ENCODE data around the gene LBH.

Gene LBH

DNA sequence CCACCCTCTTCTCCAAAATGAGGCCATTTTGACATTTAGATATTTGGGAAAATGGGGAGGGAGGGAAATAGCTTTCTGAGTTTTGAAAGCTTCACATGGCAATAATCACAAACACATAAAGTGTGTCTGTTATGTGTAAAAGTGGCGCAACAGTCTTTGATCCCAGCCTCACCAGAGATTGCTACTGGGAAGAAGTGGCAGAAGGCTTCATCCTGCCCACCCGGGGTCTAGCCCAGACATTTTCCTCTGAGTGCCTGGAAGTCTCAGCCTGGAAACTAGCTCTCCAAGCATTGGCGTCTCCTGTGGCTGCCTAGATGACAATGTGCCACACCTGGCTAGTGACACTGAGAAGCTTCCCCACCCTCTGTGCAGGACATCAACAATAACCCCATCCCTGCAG is 1.7 kb upstream of the LBH start:
- H3K4me3 ChIP-seq (ENCODE audit: low read depth, low read length): no peak overlapping the region
- H3K36me3 ChIP-seq (replicated peaks): no peaks in the 10 kb centered on the region
- in situ Hi-C loops (cut with HindIII; ENCODE audit: low pct_ligation_motif_present, low sequenced_read_pairs): no loop called here
- DNase-seq: no peak
- no peak overlapping the region for H3K27ac ChIP-seq
- no peaks in the 10 kb centered on the region for H3K27me3 ChIP-seq (replicated peaks)
- TF ChIP-seq, protein P1, sequence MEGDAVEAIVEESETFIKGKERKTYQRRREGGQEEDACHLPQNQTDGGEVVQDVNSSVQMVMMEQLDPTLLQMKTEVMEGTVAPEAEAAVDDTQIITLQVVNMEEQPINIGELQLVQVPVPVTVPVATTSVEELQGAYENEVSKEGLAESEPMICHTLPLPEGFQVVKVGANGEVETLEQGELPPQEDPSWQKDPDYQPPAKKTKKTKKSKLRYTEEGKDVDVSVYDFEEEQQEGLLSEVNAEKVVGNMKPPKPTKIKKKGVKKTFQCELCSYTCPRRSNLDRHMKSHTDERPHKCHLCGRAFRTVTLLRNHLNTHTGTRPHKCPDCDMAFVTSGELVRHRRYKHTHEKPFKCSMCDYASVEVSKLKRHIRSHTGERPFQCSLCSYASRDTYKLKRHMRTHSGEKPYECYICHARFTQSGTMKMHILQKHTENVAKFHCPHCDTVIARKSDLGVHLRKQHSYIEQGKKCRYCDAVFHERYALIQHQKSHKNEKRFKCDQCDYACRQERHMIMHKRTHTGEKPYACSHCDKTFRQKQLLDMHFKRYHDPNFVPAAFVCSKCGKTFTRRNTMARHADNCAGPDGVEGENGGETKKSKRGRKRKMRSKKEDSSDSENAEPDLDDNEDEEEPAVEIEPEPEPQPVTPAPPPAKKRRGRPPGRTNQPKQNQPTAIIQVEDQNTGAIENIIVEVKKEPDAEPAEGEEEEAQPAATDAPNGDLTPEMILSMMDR (IDR thresholded peaks at IDR 0.05; ENCODE audit: low read depth, low read length, missing control alignments): no peak

DNA sequence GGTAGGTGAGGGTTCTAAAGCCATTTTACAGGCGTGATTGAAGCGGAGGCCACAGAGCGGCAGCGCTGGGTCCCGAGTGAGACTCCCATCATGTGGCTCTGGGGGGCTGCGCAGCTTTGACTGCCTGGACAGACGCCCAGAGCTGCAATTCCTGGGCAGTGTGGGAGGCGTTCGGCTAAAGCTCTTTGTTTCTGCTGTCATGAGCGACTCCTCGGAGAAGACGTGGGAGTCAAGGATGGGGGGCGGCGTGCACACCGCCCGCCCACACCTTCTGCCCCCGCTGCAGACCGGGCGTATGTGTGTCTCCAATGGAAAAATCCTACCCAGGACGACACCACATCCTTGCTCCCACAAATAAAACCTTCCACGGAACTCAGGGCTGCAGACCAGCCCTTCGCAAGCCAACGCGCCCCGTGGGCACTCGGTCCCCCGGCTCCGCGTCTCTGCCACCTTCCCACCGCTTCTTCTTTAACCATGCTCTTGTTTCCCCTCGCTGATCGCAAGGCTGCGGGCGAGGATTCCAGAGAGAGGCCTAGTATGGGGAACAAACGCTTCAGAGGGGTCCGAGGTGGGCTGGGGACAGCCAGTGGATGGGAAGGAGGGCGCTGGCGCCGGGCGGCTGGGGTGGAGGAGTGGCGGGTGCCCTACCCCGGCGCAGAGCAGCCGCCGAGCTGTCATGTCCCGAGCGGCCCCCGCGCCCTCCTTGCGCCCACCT is 680 bp upstream of the LBH start:
- no peaks in the 10 kb centered on the region for H3K27me3 ChIP-seq (replicated peaks)
- peak; percentile 47 for DNase-seq
- in situ Hi-C loops (cut with HindIII; ENCODE audit: low pct_ligation_motif_present, low sequenced_read_pairs): no loop called here
- H3K4me3 ChIP-seq (ENCODE audit: low read depth, low read length): peak overlapping the region; percentile 64
- H3K27ac ChIP-seq: peak overlapping the region; percentile 27
- no peaks in the 10 kb centered on the region for H3K36me3 ChIP-seq (replicated peaks)
- TF ChIP-seq, protein P1 (IDR thresholded peaks at IDR 0.05; ENCODE audit: low read depth, low read length, missing control alignments): peak; percentile 27

DNA sequence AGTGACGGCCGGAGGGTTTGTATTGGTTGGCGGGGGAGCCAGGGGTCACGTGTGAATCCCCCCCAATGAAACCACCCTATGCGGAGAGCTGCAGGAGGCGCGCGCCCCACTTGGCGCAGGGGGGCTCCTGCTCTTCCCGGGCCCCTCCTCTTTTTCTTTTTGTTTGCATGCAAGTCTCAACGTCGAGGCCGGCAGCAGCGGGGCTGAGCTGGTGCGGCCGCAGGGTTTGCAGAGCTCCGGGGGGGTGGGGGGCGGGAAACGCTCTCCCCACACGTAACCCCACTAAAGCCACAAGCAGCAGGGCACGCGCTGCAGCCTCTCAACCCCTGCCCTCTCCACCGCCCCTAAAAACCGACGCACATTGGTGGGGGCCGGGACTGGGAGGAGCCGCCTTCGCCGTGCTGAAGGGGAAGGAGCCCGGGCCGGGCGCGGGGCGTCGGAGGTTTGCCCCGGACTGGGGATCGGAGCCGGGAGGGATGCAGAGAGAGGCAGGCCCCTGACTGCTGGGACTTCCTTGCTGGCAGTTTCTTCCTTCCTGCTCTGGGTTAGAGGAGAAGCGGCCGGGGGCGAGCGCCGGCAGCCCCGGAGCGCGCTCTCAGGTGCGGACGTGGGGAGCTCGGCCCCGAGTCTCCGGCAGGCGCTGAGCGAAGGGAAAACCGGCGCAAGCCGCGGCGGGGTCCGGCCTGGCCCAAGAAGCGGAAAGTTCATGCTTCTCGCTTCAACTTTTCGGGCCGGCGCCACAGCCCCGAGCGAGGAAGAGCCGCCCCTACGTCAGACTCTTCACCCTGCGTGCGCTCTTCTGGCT is 864 bp downstream of the LBH start:
- H3K36me3 ChIP-seq (replicated peaks): no peaks in the 10 kb centered on the region
- no peaks in the 10 kb centered on the region for H3K27me3 ChIP-seq (replicated peaks)
- in situ Hi-C loops (cut with HindIII; ENCODE audit: low pct_ligation_motif_present, low sequenced_read_pairs): no loop called here
- H3K4me3 ChIP-seq (ENCODE audit: low read depth, low read length): peak overlapping the region; percentile 64
- DNase-seq: no peak
- TF ChIP-seq, protein P1 (IDR thresholded peaks at IDR 0.05; ENCODE audit: low read depth, low read length, missing control alignments): no peak
- H3K27ac ChIP-seq: peak overlapping the region; percentile 21

DNA sequence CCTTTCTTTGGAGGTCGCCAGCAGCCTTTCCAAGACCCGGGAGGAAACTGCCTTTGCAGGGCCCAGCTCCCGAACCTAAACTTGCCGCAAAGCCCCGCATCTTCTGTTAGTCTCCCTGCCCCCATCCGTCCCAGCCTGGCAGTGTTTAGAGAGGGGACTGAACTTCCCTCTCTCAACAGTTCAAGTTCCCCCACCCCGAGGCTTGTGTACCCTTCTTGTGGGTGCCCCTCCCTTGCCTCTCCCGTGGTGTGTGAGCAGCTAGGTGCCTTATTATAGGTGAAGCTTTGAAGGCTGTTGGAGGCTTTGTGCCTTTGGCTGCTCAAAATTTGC is 1.4 kb downstream of the LBH start:
- H3K4me3 ChIP-seq (ENCODE audit: low read depth, low read length): peak overlapping the region; percentile 64
- H3K27ac ChIP-seq: no peak overlapping the region
- TF ChIP-seq, protein P1 (IDR thresholded peaks at IDR 0.05; ENCODE audit: low read depth, low read length, missing control alignments): no peak
- no peak for DNase-seq
- in situ Hi-C loops (cut with HindIII; ENCODE audit: low pct_ligation_motif_present, low sequenced_read_pairs): no loop called here
- H3K36me3 ChIP-seq (replicated peaks): no peaks in the 10 kb centered on the region
- no peaks in the 10 kb centered on the region for H3K27me3 ChIP-seq (replicated peaks)

DNA sequence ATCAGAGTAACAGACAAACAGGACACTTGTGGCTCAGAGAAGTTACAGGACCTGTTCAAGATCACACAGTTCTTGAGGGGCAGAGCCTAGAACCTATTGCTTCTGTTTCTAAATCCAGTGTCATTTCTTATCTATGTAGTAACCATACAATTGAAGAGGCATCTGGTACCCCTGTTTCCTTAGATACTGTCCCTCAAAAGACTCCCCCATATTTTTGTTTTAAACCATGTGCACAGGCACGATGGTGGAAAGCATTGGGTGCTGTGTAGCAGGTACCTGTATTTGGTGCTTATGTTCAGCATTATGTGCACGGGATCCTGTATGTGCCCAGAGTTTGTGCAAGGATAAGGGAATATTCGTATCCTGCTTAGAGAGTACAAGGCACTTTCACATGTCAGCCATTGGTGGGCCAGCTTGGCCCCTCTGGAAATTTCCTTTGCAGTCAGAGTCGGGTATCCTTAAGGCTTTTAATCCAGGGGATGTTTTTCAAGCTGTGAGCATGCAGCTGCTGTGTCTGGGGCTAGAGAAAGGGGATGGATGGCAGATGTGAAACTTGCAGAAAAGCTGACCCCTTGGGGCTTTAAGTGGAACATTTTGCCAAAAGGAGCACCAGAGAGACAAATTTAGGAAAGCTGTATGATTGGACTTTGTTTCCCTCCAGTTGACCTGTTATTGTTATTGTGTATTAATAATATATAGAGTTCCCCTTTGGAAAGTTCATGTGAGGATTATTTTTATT is 2.1 kb downstream of the LBH start:
- in situ Hi-C loops (cut with HindIII; ENCODE audit: low pct_ligation_motif_present, low sequenced_read_pairs): no loop called here
- no peak for DNase-seq
- Histone ChIP-seq H3K4me3 (ENCODE audit: low read depth, low read length) (peak overlapping the region; percentile 15), H3K36me3 (replicated peaks) (no peaks in the 10 kb centered on the region), H3K27ac (peak overlapping the region; percentile 10), H3K27me3 (replicated peaks) (no peaks in the 10 kb centered on the region)
- TF ChIP-seq, protein P1 (IDR thresholded peaks at IDR 0.05; ENCODE audit: low read depth, low read length, missing control alignments): no peak

Data from brain microvascular endothelial cell (primary cell).